ENCODE data around the gene SLC15A2.
"Not testable (repeated sequence)": the region's sequence is repeated elsewhere in the genome, so short reads cannot be mapped to it uniquely, and the experiment has no call there.

The SLC15A2 gene

GRCh38 chr3:121938141-121938855 is 44.1 kb downstream of the SLC15A2 start:
- DNase-seq, result not testable (repeated sequence)

DNA sequence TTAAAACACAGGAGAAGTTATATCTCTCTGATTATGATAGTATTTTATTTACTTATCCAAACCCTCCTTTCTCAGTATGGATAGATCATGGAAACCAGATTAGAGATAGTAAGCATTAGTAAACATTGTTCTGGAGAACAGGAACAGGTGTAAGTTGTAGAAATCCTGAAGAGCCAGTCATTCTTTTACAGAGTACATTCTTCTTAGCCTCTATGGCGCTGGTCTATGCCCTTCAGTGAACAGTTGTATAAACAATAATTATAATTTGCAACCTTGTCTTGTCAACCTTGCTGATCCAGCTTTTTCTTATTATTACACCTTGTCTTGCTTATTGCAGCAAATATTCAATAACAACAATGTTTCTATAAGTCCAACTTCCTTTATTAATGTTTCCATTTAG is 47.4 kb downstream of the SLC15A2 start:
- no peak for DNase-seq

GRCh38 chr3:121942116-121942786 is 48.0 kb downstream of the SLC15A2 start:
- DNase-seq, result no peak

- no peak for DNase-seq
Measured at GRCh38 chr3:121943431-121943830, 49.2 kb downstream of the SLC15A2 start.

DNA sequence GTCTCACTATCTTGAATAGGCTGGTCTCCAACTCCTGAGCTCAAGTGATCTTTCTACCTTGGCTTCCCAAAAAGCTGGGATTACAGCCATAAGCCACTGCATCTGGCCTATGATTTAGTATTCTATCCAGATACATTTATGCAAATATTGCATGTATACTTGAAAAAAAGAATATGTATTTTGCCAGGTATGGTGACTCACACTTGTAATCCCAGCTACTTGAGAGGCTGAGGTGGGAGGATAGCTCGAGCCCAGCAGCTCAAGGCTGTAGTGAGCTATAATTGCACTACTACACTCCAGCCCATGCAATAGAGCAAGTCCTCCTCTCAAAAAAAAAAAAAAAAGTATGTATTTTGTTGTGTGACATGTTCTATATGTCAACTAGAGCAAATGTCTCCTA is 54.4 kb downstream of the SLC15A2 start:
- DNase-seq, result no peak

DNA sequence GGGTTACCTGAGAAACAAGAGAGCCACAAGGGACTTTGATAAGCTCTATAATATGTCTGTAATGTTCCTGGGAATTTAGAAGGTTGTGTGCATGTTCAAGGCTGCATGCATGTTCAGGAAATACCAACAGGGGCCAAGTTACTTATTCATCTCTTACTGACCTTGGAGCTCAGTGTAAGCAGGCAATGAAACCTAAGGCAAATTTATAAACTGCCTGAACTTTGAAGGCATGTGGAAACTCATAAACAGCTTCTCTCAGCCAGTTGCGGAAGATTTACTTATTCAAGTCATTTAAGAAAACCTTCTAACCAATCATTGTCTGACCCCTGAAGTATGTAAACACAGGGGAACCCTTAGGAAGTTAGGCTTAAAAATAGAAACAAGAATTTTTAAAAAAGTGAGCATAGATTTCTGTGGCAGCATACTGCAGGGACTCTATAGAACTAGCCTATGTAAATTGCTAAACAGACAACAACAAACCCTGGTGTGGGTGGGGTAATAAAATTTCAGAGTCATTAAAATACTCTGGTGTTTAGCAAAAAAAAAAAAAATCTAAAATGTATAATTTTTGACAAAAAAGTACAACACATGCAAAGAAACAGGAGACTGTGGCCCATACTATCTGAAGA is 57.2 kb downstream of the SLC15A2 start:
- no peak for DNase-seq

- DNase-seq, result no peak
Measured at GRCh38 chr3:121956363-121956762, 62.2 kb downstream of the SLC15A2 start.

GRCh38 chr3:121957674-121958415 is 63.6 kb downstream of the SLC15A2 start:
- DNase-seq, result no peak

DNA sequence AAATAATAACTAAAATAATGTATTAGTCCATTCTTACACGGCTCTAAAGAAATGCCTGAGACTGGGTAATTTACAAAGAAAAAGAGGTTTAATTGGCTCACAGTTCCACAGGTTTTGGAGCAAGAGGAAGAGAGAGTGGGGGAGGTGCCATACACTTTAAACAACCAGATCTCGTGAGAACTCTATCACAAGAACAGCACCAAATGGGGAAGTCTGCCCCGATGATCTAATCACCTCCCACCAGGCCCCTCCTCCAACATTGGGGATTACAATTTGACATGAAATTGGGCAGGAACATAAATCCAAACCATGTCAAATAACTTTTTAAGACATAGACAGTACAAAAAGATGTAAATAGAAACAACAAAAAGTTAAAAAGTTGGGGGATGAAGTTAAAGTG is 64.6 kb downstream of the SLC15A2 start:
- no peak for DNase-seq

DNA sequence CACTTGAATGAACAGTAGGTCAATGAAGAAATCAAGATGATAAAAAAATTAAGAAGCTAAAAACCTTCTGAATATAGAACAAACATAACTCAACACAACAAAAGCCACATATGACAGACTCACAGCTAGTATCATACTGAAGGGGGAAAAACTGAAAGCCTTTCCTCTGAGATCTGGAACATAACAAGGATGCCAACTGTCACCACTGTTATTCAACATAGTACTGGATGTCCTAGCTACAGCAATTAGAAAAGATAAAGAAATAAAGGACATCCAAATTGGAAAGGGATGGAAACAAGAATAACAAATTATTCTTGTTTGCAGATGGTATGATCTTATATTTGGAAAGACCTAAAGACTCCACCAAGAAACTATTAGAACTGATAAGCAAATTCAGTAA is 67.1 kb downstream of the SLC15A2 start:
- DNase-seq, result no peak

- DNase-seq, result no peak
Measured at GRCh38 chr3:121962443-121962842, 68.2 kb downstream of the SLC15A2 start.

- no peak for DNase-seq
Measured at GRCh38 chr3:121963608-121964007, 69.4 kb downstream of the SLC15A2 start.

GRCh38 chr3:121969631-121970030 is 75.4 kb downstream of the SLC15A2 start:
- DNase-seq, result no peak

- DNase-seq, result no peak
Measured at GRCh38 chr3:121970047-121970446, 75.8 kb downstream of the SLC15A2 start.

DNA sequence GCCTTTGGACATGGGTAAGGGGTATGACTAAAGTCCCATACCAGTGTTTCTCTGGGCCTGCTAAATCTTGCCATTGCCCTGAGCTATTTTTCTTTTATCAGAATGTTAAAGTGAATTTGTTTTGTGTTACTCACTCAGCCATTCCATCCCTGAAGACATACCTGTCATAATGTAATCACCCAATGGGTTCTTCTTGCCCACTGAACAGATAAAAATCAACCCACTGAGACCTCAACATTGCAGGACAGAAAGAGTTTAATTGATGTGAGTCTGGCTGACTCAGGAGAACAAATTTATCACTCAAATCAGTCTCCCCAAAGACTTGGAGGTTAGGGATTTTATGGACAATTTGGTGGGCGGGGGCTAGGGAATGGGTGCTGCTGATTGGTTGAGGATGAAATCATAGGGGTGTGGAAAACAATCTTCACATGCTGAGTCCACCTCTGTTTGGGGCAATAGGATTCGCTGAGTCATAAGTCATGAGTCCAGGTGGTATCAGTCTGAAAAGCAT is 80.5 kb downstream of the SLC15A2 start:
- DNase-seq, result no peak

DNA sequence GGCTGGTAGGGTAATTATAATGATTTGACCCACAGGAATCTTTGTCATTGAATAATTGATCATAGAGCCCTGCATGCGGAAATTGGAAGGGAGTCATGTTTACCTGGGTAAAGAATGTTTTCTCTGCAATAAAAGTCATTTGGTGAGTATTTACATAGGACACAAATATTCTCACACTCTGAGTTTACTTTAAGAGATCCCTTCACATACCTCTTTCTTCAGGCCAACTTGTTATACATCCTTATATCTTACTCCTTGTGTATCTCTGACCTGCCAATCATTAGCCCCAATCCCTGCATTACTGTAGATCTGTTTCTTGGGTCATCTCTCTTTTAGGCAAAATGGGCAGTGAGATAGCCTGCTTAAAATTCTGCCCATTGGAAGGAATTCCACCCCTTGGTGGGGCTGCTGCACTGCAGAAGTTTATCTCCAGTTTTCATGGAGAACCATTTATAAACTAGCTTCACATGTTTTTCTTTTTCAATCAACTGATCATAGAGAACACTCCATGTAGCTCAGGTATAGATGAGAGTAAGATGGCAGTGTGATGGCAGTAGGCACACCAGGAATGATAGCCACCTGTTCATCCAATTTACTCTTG is 81.6 kb downstream of the SLC15A2 start:
- no peak for DNase-seq

- DNase-seq, result no peak
Measured at GRCh38 chr3:121976727-121977126, 82.5 kb downstream of the SLC15A2 start.

- DNase-seq, result no peak
Measured at GRCh38 chr3:121979246-121979645, 85.0 kb downstream of the SLC15A2 start.

DNA sequence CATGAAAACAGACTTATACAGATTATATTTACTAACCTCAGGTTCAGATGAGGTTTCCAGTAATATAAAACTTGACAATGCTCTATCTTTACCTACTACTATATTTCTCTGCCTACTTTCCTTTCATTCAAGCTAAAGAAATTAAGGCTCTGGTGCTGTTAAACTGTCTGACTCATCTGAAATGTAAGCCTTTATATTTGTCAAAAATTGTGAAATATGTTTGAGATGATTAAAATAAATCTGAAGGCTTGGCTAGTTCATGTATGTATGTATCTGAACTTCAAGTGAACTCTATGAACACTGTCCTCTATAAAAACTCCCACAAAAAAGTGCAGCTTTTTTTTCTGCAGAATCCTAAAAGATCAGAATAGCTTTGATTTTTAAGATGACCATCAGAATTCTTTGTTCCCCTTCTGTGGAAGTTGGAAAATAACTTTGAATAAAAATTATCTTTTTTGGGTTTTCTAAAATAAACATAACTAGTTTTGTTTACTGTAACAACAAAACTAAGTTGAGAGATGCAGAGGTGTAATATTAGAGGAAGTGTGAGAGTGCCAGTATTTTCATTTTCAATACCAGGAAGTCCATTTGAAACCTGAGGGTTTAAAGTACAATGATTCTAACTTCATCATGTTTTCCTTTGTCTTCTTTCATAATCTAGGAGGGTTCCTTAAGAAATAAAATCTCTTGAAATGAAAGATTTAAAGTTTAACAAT is 85.7 kb downstream of the SLC15A2 start:
- DNase-seq, result no peak

DNA sequence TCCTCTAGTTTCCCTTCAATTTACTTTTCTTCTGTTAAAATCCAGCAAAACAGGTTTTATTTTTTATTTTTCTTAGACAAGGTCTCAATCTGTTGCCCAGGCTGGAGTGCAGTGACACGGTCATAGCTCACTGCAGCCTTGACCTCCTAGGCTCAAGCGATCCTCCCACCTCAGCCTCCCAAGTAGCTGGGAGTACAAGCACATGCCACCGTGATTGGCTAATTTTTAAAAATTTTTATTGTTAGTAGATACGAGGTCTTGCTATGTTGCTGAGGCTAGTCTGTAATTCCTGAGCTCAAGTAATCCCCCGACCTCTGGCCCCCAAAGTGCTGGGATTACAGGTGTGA is 86.2 kb downstream of the SLC15A2 start:
- no peak for DNase-seq

- no peak for DNase-seq
Measured at GRCh38 chr3:121981473-121981872, 87.3 kb downstream of the SLC15A2 start.

- DNase-seq, result no peak
Measured at GRCh38 chr3:121985846-121986245, 91.6 kb downstream of the SLC15A2 start.
